ENCODE data around the gene AUNIP. TPM values are rescaled to one million over a fixed set of nuclear protein-coding genes. Genes with fewer than 3 reads are reported as not detected.
A peak's percentile ranks its signal among the peaks of the same experiment; 100 is the strongest.

The AUNIP gene
- total RNA-seq, 1 donor from 2014 or later, result 4.7 TPM

DNA sequence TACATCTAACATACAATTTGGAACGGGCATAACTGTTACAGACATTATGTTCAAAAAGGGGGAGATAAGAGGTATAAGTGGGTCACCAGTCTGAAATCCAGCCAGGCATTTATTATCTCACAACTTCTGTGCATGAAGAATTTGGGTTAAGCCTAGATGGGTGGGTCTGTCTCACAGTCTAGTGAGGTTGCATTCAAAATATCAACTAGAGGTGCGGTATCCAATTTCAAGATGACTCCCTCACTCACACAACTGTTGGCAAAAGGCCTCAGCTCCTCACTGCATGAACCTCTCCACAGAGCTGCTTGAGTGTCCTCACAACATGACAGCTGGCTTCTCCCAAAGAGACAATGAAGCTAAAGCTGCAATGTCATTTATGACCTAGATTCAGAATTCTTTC, 4.7 kb downstream of the AUNIP start:
- Mint-ChIP-seq H3K9me3 (ENCODE audit: low read depth) (no peaks in the 10 kb centered on the region), H3K27me3 (no peaks in the 10 kb centered on the region), H3K4me3 (ENCODE audit: low read depth) (no peak overlapping the region), H3K27ac (no peak overlapping the region), H3K36me3 (ENCODE audit: insufficient read depth) (no peaks in the 10 kb centered on the region), H3K4me1 (ENCODE audit: low read depth) (peaks cover 9% of the 10 kb centered on the region)
- DNase-seq (ENCODE audit: low spot score, unreplicated experiment), result no peak
- TF ChIP-seq CTCF (IDR thresholded peaks at IDR 0.05; ENCODE audit: unreplicated experiment), result no peak

- no peak for TF ChIP-seq CTCF (IDR thresholded peaks at IDR 0.05; ENCODE audit: unreplicated experiment)
- Mint-ChIP-seq H3K4me1 (ENCODE audit: low read depth) (peaks cover 8% of the 10 kb centered on the region), H3K4me3 (ENCODE audit: low read depth) (no peak overlapping the region), H3K27me3 (no peaks in the 10 kb centered on the region), H3K9me3 (ENCODE audit: low read depth) (no peaks in the 10 kb centered on the region), H3K36me3 (ENCODE audit: insufficient read depth) (no peaks in the 10 kb centered on the region), H3K27ac (no peak overlapping the region)
- no peak for DNase-seq (ENCODE audit: low spot score, unreplicated experiment)
Measured at GRCh38 chr1:25848531-25848930, 10.7 kb downstream of the AUNIP start.

DNA sequence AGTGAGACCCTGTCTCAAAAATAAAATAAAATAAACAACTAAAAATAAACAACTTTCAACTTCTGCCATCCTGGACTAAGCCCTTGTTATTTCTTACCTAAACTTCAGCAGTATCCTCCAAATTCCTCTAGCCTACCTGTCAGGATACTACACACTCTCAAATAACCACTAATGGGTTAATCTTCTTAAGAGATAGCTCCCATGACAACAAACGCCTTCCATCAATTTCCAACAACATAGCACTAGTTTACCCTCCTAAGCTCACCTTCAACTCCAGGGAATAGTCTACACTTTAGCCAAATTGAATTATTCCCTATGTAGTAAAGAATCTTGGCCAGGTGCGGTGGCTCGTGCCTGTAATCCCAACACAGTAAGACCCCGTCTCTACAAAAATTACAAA, 11.3 kb downstream of the AUNIP start:
- Mint-ChIP-seq H3K36me3 (ENCODE audit: insufficient read depth) (no peaks in the 10 kb centered on the region), H3K27ac (peak overlapping the region; percentile 50), H3K4me3 (ENCODE audit: low read depth) (no peak overlapping the region), H3K4me1 (ENCODE audit: low read depth) (peaks cover 8% of the 10 kb centered on the region), H3K9me3 (ENCODE audit: low read depth) (no peaks in the 10 kb centered on the region), H3K27me3 (no peaks in the 10 kb centered on the region)
- no peak for TF ChIP-seq CTCF (IDR thresholded peaks at IDR 0.05; ENCODE audit: unreplicated experiment)
- no peak for DNase-seq (ENCODE audit: low spot score, unreplicated experiment)

- Mint-ChIP-seq H3K36me3 (ENCODE audit: insufficient read depth) (no peaks in the 10 kb centered on the region), H3K27me3 (no peaks in the 10 kb centered on the region), H3K9me3 (ENCODE audit: low read depth) (no peaks in the 10 kb centered on the region), H3K4me3 (ENCODE audit: low read depth) (no peak overlapping the region), H3K4me1 (ENCODE audit: low read depth) (peaks cover 8% of the 10 kb centered on the region), H3K27ac (no peak overlapping the region)
- no peak for DNase-seq (ENCODE audit: low spot score, unreplicated experiment)
- no peak for TF ChIP-seq CTCF (IDR thresholded peaks at IDR 0.05; ENCODE audit: unreplicated experiment)
Measured at GRCh38 chr1:25845664-25846063, 13.6 kb downstream of the AUNIP start.

DNA sequence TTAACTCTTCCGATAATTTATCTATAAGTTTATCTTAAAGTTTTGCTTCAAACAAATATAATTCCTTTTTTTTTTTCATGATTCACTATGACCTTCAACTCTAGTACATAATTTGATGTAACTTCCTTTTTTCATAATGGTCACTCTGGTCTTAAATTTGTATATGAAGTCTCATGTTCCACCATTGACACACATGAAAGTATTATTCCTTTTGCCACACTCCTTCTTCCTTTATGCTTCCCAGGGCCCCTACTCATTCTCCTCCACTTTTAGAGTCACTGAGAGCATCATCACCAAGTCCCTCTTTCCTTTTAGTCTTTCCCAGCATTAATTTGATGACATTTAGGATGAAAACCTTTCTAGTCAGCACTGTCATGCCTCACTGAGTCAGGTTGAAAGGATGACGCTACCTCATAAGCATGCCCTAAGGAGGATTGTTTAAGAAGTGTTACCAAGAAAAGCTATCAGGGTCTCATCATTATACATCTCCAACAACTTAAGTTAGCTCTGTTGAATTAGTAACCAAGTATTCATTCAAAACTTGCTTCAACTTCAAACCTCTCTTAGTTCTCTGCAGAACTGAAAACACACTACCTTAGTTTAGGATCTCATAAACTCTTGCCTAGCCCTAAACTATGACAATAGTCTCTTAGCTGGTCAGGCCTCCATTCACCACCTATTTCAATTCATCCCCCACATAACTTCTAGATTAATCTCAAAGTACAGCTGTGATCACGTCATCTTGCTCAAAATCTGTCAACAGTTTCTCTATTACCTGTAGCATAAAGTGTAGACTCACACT, 14.5 kb downstream of the AUNIP start:
- Mint-ChIP-seq H3K27ac (no peak overlapping the region), H3K4me1 (ENCODE audit: low read depth) (peaks cover 8% of the 10 kb centered on the region)

More for the DNA sequence above, 14.5 kb downstream of the AUNIP start:
- DNase-seq (ENCODE audit: low spot score, unreplicated experiment), result no peak
- Mint-ChIP-seq H3K9me3 (ENCODE audit: low read depth) (no peaks in the 10 kb centered on the region), H3K27me3 (no peaks in the 10 kb centered on the region), H3K36me3 (ENCODE audit: insufficient read depth) (no peaks in the 10 kb centered on the region), H3K4me3 (ENCODE audit: low read depth) (no peak overlapping the region)
- TF ChIP-seq CTCF (IDR thresholded peaks at IDR 0.05; ENCODE audit: unreplicated experiment), result no peak
